ENCODE results near the gene PALLD.
A peak's percentile ranks its signal among the peaks of the same experiment; 100 is the strongest.
"Not testable (repeated sequence)": the region's sequence is repeated elsewhere in the genome, so short reads cannot be mapped to it uniquely, and the experiment has no call there.

PALLD gene

DNA sequence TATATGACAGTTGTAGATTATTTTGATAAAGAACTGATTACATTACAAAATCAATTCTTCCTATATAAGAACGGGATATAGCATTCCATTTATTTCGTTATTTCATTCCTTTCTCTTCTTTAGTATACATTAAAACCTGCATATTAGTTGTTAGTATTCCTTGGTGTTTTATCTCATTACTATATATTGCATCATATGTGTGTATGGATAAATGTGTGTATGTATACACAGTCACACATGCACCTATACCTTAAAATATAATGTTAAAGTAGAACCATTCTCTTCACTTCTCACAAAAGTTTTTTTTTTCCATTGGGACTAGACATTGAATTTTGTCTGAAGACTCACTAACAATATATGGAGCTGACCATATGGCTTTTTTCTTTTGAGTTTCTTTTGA, 5.3 kb upstream of the PALLD start:
- no peak for DNase-seq (ENCODE audit: low read depth)

DNA sequence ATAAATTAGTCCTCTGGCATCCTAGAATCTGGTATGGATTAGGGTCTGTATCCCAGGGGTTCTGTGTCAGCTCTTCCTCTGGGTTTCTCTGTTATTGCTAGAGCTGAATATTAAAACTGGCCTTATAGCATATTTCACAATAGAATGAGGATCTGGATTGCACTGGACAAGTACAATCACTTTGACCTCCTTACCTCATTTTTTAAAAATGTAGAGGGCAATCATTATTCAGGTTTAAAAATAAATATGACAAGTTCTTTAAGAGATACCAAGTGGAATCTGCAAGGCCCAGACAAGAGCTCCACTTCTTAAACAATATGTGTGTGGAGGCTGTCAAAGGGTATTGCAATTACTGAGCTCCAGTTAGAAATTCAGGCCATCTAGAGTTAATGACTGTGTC, 1.4 kb downstream of the PALLD start:
- no peak for DNase-seq (ENCODE audit: low read depth)

DNA sequence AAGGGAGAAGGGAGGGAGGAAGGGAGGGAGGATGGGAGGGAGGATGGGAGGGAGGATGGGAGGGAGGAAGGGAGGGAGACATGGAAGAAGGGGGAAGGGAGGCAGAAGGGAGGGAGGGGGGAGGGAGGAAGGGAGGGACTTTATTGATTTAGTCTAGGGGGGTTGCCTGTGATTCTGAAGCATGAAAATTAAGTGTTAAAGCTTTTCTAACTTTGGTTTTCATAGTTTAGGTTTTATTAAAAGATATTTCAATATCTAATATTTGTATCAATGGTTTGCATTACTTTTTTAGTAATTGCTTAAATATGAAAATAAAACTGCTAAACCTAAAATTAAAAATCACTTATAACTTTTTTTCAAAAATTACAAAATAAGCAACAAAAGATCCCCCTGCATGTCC, 2.4 kb downstream of the PALLD start:
- no peak for DNase-seq (ENCODE audit: low read depth)

DNA sequence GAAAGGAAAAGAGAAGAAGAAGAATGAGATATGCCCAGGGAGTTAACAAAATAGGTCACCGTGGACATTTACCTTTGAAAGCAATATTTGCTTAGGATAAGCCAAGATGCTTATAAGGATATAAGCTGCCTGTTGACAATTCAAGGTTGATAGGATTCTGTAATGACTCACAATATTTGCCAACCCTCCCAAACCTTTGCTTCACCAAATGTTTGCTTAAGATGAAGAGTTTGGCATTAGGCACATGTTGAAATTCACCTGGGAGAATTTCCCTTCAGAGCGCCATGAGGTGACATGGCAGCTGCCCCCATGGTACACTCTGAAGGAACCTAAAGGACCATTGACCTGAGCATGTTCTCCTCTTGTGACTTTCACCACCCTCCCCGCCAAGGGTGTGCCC, 4.6 kb downstream of the PALLD start:
- no peak for DNase-seq (ENCODE audit: low read depth)

DNA sequence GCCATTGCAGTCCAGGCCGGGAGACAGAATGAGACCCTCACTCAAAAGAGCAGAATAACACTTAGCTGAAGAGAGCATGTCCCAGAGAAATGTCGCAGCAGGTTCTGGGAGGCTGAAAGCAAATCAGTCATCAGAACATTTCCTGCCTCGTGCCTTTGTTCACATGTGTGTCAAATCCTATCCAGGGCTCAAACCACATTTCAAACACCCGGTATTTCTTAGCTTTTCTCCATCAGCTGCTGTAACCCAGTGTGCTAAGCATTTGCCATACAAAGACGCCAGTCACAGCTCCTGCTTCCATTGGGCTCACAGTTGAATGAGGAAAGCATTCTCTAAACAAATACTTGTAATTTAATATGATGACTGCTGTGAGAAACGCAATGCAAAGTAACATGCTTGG, 6.0 kb downstream of the PALLD start:
- DNase-seq (ENCODE audit: low read depth), result no peak

DNA sequence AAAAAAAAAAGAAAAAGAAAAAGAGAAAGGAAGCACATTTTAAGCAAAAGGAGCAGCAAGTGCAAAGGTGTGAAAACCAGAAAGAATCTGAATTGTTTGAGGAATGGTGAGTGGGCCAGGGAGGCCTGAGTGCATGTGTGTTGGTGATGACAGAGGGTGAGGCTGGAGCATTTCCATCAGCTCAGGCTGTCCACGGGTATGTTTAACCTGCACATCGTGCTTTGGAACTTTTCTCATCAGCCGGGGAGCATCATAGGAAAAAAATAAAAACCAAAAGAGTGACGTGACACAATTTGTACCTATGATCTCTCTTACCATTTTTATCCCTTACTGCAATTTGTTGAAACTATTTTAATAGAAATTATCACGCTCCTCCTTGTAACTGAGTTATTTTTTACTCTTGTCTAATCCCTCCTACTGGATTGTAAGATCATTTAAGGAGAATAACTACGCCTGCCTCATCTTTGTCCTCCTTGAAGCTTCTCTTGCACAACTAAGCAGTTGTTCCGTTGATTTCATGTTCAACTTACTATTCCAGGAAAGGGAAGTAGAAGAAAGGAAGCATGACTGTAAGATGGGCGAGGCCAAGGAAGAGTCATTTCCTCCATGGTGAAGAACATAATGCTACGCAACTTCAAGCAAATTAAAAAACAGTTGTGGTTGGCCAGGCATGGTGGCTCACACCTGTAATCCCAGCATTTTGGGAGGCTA, 7.0 kb downstream of the PALLD start:
- DNase-seq (ENCODE audit: low read depth), result no peak

DNA sequence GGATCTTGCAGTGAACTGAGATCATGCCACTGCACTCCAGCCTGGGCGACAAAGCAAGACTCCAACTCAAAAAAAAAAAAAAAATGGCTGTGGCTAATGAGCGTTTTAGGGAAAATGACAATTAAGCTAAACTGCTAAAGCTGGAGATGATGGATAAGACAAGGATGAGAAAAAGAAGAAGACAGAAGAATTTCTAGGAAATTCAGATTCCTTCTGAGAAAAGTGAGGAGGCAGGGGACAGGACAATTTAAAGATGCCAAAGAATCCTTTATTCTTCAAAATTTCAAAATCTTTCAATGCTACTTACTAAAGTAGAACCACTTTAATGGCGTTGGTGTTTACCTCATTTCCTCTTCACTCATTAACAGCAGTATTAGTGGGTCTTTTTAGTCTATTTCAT, 7.7 kb downstream of the PALLD start:
- no peak for DNase-seq (ENCODE audit: low read depth)

DNA sequence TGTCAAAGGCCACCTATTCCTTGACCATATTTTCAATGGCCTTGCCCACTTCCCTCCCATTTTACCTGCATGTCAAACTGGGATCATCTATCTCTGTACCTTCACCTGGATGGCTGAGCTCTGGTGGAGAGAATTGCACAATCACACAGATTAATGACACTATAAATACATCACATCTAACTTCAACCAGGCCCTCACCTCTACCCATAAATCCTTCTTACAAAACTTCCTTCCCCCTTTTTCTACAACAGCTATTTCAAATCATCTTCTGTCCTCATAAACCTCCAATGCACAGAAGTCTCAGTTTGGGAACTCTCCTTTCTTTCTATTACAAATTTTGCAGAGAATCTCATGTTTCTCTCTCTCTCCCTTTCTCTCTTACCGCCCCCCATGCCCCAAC, 9.2 kb downstream of the PALLD start:
- DNase-seq (ENCODE audit: low read depth), result no peak

DNA sequence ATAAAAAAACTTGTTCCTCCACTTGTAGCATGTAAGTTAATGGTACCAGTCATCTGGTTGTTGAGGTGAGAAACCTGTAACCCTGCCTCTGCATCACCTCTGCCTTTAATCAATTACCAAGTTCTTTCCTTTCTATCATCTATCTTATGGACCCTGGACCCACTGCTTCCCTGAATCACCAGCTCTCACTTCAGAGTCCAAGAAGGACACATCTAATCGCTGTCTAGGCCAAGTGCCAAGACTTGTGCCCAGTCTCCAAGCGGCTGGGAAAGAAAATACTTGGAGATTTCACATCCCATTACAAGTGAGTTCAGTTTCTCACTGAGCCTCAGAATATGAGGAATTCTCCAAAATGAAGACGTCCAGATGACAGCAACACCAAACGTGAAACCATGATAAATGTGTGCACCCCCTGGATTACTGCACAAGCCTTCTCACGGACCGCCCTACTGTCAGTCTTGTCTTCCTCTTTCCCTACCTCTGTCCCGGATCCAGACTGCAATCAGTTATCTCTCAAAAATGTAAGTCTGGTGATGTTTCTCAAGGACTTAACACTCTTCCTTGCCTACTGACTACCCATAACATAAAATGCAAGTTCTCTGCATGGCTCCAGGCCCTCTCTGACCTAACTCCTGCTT, 10.4 kb downstream of the PALLD start:
- DNase-seq (ENCODE audit: low read depth), result no peak

DNA sequence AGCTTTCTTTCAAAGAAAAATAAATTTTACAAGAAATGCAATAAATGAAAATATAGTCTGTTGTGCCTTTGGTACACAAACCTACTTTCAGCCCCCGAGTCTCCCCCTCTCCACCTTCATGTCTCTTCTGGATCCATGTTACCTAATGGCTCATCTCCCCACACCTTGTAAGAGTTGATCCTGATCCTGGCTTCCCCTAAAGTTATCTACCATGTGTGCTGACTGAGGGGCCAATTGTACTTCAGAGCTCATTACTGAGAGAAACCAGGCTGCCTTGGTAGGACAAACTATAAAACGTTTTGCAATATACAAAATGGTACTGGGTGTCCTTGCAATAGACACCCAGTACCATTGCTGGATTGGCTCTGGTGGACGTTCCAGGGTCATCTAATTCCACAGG, 11.8 kb downstream of the PALLD start:
- DNase-seq (ENCODE audit: low read depth), result no peak

DNA sequence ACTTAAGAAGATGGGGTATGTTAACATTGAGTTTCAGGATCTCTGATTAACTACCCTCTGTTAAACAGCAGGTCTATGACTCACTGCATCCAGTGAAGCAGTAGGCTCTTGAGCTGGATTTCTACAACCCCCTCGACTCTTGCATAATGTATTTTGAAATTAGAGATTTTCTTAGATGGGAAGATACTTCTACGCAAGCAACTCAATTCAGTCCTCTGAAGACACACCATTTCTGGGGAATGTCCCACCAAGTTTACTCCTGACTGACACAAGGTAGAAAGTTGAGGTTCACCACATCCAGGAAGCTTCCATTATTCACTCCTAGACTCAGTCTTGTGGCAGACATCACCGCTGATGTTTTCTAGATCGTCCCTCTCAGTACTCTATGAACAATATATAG, 12.9 kb downstream of the PALLD start:
- no peak for DNase-seq (ENCODE audit: low read depth)

DNA sequence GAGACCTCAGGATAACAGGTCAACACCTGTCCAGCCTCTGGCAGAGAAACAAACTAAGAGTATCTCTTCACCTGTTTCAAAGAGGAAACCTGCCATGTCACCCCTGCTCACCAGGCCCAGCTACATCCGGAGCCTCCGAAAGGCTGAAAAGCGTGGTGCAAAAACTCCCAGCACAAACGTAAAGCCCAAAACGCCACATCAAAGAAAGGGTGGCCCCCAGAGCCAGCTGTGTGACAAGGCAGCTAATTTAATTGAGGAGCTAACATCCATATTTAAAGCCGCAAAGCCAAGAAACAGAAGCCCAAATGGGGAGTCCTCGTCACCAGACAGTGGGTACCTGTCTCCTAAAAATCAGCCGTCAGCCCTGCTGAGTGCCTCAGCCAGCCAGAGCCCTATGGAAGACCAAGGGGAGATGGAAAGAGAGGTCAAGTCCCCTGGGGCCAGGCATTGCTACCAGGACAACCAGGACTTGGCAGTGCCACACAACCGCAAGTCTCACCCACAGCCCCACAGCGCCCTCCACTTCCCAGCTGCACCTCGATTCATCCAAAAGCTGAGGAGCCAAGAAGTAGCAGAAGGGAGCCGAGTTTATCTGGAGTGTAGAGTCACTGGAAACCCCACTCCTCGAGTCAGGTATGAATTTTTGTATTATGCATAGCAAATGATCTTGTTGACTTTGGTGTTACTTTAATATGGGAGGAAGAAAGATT, 15.1 kb downstream of the PALLD start:
- no peak for DNase-seq (ENCODE audit: low read depth)

DNA sequence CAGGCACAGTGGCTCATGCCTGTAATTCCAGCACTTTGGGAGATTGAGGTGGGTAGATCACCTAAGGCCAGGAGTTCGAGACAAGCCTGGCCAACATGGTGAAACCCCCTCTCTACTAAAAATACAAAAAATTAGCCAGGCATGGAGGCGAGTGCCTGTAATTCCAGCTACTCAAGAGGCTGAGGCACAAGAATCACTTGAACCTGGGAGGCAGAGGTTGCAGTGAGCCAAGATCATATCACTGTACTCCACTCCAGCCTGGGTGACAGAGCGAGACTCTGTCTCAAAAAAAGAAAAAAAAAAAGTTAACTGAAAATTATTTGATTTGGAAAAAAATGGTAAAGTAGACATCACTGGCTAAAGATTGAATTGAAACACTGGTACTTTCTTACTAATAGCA, 17.0 kb downstream of the PALLD start:
- DNase-seq (ENCODE audit: low read depth), result not testable (repeated sequence)

DNA sequence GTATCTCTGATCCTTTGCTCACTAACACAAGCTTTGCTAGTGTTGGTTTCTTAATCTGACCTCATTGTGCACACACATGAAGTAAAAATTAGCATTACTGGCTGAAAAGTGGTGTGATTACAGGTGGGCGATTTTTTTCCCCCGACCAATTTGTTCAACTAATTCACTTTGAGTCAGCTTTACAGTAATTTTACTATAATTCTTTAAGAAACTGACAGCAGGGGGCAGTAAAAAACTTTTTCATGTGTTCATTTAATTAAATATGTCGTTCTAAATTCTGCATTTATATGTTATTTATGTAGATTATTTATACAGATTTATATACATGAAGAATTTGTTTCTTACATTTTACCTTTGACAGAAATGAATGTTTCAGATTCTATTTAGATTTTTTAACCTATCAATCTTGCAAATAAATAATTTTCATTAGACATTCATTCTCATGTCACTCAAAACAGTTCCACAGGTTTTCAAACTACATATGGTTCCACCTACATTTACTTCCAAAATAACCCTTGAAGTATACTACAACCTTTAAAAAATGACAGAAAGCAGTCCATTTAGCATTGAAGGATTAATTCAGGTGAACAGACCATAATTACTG, 17.5 kb downstream of the PALLD start:
- DNase-seq (ENCODE audit: low read depth), result no peak

DNA sequence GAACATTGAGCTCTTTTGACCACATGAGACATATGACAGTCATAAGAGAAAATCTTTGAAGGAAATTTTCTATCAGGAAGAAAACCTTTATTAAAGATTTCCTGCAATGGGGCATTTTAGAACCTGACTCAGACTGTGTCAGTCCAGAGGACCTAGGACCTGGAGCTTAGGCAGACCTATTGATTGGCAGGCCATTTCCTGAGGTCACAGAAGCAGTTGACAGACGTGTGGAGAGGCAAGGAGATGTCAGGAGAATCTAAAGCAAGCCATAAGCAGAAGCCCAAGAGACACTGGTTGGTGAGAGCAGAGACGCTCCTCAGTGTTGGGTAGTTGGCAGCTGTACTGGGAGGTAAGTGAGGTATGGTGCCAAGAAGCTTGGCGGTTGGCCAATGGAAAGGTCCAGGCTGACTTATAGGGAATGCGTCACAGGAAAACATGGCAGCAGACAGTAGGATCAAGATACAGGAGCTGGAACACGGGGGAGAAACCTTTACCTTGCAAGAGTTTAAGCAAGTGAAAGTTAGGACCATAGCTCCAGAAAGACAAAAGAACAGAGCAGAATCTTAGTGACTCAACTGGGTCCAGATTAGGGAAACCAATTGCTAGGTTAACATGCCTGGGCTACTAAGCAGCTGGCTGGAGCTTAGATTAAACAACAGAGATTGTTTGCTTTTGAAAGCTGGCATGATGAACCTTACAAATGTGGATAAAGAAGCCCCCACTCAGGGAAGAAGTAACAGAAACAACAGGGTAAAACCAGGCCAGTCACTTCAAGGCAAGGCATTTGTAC, 18.6 kb downstream of the PALLD start:
- no peak for DNase-seq (ENCODE audit: low read depth)

DNA sequence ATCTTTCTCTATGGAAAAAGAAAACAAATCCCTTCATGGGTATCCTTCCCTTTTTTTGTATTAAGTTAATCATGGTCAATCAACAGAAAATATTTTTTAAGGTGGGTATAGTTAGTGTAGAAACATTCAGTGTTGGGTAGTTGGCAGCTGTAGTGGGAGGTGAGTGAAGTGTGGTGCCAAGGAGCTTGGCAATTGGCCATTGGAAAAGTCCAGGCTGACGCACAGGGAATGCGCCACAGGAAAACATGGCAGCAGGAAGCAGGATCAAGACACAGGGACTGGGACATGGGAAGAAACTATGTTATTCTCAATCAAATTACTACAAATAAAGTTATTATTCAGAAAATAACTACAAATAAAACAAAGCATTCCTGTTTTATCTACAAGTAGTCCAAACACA, 20.0 kb downstream of the PALLD start:
- no peak for DNase-seq (ENCODE audit: low read depth)

DNA sequence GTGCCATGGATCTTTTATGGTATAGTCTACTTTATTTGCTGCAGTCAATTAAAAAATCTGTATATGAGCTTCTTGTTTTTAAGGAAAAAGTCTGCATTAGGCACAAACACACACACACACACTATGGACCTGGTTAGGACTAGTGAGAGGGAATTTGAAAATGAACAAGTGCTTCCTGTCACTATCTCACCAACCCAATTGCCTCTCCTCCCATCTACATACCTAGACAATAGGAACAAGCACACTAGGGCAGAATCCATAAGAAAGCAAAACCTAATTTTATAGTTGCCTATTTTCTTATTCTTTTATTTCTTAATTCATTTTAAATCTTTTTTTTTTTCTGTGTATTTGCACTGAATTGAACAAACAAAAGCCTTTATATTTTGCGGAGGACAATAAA, 22.7 kb downstream of the PALLD start:
- DNase-seq (ENCODE audit: low read depth), result no peak

DNA sequence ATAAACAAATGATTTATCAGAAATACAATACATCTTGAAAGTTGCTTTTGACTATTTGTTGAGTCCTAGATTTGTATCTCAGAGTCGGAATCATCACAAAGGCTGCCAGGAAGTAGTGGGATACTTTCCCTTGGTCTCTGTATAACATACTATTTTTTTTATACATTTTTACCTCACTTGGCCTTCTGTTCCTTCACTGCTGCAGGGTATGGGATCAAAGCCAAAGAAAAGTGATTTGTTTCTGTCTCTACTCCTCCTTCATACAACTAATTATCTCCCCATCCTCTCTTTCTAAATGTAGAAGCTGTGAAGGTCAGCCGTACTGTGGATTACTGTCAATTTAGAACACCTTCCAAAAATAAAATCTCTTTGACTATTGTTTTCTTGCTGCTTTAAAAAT, 24.9 kb downstream of the PALLD start:
- no peak for DNase-seq (ENCODE audit: low read depth)

DNA sequence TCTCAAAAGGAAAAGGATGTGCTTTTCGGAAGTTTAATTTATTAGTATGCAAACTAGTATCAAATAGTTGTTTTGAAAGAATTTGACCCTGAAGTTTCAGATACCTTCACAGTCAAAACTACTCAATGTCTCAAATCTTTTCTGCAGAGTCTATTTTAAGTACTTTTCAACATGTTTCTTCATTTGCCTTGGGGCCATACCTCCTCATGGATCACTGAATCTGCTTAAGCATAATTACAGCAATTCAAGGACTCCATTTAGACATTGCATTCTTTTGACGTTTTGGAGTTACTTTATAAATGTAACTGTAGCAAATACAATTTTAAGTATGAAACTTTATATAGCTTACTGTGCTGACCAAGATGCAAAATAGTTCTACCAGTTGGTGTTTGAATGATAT, 25.5 kb downstream of the PALLD start:
- no peak for DNase-seq (ENCODE audit: low read depth)

DNA sequence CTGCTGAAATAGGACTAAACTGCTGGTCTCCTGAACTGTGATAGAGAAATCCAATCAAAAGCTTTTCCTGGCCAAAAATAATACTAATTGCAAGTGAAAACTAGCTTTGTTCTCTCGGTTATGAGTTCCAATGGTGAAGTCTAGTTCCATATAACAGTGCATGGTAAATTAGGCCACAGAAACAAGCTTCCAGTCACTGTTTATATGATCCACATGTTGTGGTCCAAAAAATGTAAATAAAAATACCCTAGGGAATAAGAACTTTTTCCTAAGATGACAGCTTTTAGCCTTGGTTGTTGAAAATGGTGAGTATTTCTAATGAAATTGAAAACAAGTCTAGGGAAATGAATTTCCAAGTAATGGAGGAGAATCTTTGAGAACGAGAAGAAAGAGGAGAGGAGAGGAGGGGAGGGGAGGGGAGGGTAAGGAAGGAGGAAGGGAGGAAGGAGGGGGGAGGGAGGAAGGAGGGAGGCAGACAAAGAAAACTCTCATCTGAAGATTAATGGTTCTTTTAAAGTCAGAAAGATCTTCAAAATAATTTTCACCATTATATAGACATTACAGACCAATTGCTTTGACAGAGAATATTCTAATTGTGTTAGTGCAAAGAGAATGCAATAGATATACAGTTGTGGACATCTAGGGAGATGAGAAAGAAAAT, 26.1 kb downstream of the PALLD start:
- no peak for DNase-seq (ENCODE audit: low read depth)

DNA sequence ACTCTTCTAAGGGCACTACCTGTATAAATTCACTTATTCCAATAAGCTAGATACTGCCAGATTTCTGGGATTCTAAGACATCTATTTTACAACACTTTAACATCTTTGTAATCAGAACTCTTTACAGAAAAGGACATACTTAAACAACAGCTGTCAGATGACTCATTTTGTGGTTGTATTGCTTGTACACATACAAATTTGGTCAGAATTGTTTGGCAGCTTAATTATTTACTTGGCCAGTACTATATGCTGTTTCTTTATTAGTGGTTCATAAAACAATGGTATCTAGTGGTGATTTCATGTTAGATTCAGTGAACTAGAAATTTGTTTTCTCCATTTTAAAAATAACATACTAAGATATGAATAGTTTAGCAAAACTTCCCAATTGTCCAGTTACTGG, 27.2 kb downstream of the PALLD start:
- peak; percentile 43 for DNase-seq (ENCODE audit: low read depth)

DNA sequence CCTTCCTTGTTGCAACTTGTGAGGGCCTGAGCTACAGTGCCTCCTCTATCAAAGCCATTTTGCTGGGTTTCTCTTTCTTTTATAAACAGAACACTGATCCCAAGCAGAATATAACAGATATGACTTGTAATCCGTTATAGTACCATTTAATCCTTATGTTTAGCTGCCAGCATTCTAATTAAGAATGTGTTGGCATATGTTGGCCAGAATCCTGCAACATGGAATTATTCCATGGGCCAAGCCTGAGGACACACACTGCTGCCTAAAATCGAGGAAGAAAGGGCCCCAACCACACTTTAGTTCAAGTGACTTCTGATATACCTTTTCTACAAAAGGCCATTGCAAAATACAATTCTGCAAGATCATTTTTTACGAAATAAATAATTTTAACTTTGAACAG, 28.0 kb downstream of the PALLD start:
- no peak for DNase-seq (ENCODE audit: low read depth)
